NCI-H1694 treated with DMSO at 0.1 percent for 48 hours (cell line): ENCODE measurements around the gene SDK1.
"Not testable (repeated sequence)": the region's sequence is repeated elsewhere in the genome, so short reads cannot be mapped to it uniquely, and the experiment has no call there.

ENCODE experiments used
- DNase-seq: peaks from one replicate; lab custom pipeline; 2025; lab: John Stamatoyannopoulos, UW

SDK1 gene

DNA sequence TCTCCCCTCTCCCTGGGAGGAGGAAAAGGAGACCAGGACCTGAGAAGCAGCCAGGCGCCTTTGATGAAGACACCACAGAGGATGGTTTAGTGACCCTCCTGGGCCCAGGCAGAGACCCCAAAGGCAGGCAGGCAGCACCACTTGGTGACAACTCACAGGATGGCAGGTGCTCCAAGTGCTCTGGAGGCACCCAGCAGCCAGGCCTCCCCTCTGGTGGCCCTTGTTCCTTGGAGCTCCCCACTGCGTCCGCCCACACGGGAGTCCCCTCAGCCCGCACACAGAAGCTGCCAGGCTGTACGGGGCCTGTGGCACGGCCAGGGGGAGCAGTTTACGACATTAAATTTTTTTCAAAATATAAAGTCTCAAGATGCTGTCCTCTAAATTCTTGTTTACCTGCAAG is 773.9 kb downstream of the SDK1 start:
- no peak for DNase-seq

- DNase-seq, result no peak
These were observed 775.7 kb downstream of the SDK1 start for GRCh38 chr7:4076701-4077294.

DNA sequence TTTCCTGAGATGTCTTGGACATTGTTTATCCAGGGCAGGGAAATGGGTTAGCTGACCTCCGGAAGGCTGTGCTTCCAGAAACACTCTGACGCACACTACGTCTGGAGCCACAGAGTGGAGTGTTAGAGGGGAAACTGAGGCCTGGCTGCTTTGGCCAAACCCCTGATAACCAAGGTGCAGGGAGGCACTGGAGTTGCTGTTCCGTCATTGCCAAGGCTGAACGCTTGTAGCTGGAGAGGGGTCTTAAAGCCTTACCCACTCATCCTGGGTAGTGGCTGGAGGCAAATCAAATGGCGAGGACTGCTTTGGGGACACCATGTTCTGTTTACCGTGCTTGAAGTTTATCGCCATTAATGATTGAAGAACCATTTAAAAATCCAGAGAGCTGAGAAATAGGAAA is 776.9 kb downstream of the SDK1 start:
- DNase-seq, result no peak

GRCh38 chr7:4078580-4078979 is 777.5 kb downstream of the SDK1 start:
- no peak for DNase-seq

DNA sequence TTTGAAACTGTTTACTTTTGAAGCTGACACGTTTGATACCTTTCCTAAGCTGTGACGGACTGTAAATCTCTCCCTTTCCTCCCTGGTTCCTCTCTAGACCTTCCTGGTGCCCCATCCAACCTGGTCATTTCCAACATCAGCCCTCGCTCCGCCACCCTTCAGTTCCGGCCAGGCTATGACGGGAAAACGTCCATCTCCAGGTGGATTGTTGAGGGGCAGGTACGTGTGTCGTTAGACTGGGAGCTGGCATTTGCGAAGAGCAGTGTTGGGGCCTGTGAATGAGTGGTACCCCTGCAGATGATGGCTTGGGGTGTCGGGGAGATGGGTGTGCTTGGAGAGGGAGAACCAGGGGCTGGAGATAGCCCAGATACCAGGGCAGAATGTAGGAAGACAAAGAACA is 778.3 kb downstream of the SDK1 start:
- DNase-seq, result no peak

GRCh38 chr7:4079956-4080355 is 778.9 kb downstream of the SDK1 start:
- no peak for DNase-seq

DNA sequence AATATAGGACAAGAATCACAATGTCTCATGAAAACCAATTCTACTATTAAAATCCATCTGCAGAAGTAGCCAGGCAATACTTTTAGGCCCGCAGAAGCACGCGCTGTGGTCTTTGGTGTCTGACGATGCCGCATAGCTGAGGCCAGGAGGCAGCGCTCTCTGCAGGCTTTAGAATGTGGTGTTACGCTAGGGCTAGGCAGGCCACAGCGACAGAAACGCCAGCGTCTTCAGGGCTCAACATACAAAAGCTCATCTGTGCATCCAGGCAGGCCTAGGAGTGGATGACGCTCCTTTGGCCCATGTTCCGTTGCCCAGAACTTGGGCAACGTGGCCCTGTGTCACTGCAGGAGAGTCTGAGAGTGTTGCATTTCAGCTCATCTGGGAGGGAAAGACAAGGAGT is 779.9 kb downstream of the SDK1 start:
- DNase-seq, result no peak

- no peak for DNase-seq
These were observed 782.5 kb downstream of the SDK1 start for GRCh38 chr7:4083513-4083912.

- no peak for DNase-seq
These were observed 783.2 kb downstream of the SDK1 start for GRCh38 chr7:4084271-4084670.

DNA sequence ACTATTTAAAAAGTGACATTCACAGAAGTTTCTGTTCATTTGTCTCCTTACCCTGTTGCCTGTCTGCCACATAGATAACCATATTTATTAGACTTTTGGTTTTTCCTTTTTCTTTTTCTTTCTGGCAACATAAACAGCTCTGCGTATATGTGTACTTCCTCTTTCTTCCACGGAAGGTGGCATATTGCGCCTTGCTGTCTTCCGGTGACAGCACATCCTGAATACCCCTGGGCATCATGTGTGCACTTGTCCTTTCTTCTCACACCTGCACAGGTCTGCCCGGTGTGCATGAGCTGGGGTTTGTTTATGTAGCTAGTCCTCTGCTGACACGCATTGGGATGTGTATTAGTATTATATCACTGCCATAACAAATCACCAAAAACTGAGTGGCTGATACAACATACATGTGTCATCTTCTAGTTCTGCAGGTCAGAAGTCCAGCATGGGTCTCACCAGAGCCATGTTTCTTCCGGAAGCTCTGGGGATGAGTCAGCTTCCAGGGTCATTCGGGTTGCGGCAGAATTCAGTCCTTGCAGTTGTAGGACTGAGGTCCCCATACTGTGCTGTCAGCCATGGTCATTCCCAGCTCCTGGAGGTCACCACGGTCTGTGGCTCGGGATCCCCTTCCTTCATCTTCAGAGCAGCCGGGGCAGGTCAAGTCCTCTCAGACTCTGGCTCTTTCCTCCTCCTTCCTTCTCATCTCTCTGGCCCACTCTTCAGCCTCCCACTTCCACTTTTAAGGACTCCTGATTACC is 785.1 kb downstream of the SDK1 start:
- no peak for DNase-seq

GRCh38 chr7:4086723-4087122 is 785.7 kb downstream of the SDK1 start:
- no peak for DNase-seq

DNA sequence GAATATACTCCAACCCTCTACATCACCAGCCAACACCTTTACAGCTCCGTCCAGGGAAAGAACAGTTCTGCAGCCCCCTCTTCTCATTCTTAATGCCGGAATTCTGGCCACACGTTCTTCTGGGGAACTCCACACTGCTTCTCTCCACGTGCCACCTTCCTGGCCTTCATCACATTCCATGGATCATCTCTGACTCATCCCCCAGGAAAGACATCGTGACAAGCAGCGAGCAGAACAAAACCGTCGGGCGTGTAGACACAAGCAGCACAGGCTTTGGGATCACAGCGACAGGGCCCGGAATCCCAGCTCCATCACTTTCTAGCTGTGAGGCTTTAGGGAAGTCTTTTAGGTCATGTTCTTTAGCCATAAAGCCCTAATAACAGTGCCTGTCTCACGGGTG is 790.7 kb downstream of the SDK1 start:
- DNase-seq, result no peak

DNA sequence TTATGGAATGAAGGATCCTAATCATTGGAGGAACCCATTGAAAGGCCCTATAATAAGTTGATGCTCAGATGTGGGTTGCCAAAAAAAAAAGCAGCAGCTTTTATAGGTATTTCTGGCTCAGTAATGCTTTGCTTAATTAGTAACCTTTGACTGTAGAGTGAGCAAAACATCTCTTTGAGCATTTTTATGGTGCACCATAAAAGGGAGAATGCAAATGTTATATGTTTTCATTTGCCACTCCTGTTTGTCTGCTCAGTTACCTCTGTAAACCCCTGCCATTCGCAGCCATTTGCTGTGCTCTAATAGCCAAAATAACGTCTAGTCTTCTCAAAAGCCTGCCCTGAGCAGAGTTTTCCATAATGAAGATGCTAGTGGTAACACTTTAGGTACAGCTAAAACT is 792.0 kb downstream of the SDK1 start:
- DNase-seq, result no peak

- no peak for DNase-seq
These were observed 792.4 kb downstream of the SDK1 start for GRCh38 chr7:4093483-4093882.

GRCh38 chr7:4094158-4094557 is 793.1 kb downstream of the SDK1 start:
- not testable (repeated sequence) for DNase-seq

GRCh38 chr7:4097001-4097609 is 796.1 kb downstream of the SDK1 start:
- no peak for DNase-seq

- no peak for DNase-seq
These were observed 797.1 kb downstream of the SDK1 start for GRCh38 chr7:4098169-4098568.

DNA sequence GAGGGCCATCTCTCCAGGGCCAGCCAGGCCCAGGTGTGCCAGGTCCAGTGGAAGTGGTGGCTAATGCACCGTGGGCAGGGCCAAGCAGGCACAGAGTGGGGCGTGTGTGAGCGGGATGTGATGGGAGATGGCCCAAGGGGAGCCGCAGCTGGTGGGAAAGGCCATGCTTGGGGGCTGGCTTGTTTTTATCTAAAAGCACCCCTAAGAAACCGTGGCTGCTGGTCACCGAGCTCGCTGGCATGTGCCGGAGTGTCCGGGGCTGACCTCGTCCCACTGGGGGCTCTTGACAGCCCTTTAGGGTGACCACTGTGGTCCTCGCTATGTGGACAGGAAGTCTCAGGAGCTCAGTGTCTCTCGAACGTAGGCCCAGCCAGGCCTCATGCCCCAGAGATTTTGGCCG is 798.6 kb downstream of the SDK1 start:
- no peak for DNase-seq

DNA sequence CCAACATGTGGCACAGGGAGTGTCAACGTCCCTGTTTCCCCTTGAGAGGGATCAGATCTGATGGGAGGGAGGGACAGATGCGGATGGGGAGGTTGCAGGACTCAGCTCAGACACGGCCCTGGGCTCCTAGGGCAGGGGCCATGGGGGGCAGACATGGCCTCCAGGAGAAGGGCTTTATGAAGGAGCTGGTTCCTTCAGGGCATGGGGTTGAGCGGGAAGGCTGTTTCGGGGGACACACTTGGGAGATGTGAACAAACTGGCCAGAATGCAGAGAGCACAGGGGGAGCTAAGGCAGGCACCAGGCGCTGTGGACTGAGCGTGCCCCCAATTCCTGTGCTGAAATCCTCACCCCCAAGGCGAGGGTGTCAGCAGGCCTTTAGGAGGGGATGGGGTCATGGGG is 799.1 kb downstream of the SDK1 start:
- DNase-seq, result no peak

DNA sequence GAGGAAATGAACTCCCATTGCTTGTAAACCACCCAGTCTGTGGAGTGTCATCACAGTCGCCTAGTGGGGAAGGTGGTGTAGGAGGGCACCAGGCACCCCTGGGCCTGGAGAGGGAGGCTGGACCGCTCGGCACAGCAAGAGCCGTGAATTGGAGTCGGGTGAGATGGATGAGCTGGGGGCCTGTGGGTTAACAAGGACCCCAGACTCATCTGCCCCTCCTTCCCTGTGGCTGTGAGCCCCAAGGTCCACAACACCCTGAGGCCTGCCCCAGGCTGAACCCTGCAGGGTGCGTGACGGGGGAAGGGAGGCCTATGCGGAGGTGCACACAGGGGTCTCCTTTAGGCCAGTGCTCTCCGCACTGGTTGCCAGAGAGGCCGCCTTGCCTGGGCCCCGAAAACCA is 799.6 kb downstream of the SDK1 start:
- no peak for DNase-seq

DNA sequence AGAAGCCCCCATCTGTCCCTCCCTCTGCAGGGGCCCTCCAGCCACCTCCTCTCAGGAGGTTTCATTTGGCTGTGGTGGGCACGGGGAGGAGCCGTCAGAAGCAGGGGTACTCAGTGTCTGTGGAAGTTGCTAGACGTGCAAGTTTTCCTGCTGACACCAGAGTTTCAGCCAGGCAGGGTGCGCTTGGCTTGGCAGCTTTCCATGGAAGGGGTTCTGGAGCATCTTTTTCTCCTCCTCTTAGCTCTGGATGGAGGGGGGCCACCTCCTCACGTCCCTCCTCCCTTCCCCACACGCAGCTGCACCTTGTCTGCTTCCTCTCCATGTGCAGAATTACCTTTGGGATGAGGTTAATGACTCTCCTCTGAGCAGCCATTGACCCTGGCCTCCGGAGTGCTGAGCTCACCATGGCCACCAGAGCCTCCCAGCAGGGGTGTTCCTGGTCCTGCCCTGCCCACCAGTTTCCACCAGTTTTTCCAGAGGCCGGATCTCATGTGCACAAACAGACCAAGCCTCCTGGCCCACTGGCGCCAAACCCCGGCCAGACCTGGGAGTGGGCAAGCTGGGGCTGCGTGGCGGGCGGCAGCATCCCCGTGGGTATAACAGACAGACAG is 801.3 kb downstream of the SDK1 start:
- DNase-seq, result no peak

DNA sequence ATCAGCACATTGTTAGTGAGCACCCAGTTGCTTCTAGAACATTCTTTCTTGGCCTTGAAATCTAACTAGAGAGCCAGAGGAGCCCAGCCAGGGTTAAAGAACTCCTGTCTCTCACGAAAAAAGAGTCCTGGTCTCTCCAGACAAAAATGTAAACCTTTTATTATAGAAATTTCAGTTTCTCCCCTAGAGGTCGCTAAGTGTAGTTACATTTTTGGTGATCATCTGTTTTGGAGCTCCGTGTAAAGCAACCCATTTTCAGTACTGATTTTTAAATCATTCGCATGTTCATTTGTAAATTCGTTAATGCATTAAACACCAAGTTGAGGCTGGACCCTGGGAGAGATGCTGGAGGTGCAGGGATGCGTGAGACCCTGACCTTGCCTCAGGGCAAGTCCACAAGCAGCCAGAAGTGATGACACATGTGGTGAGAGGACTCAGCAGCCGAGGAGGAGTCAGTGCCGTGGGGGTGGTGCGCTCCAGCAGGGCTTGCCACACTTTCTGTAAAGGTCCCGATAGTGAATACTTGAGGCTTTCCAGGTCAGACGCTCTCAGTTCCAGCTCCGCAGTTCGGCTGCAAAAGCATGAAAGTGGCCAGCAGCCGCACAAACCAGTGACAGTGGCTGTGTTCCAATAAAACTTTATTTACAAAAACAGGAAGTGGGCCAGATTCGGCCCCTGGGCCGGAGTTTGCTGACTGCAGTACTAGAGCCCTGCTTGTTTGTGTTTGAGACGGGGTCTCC is 802.5 kb downstream of the SDK1 start:
- peak; percentile 64 for DNase-seq
